Stimulated activated effector memory CD8-positive, alpha-beta T cell treated with anti-CD3 and anti-CD28 coated beads, Interleukin-12 subunit alpha, Interleukin-12 subunit beta, amount 100 ng/mL, for 72 hours (primary cell): Measurements from ENCODE around the gene NR5A1.

Experiments
- ATAC-seq: fragments of 150-1000 bp; cut with Tn5 transposase; 2 replicates; pipeline ENCODE4 v1.10.0; 2021
- DNase-seq, 2 donors: peaks; one replicate each; pipeline ENCODE4 v3.0.0; 2021 to 2022; ENCODE audit warnings: low spot score in 2 of 2
- H3K27ac Mint-ChIP-seq: one replicate; pipeline ENCODE4 v1.8.0; 2022; ENCODE audit warnings: mild to moderate bottlenecking, mixed read lengths
- H3K36me3 Mint-ChIP-seq: one replicate; pipeline ENCODE4 v1.8.0; 2022; ENCODE audit warnings: mild to moderate bottlenecking, mixed read lengths
- H3K4me1 Mint-ChIP-seq: one replicate; pipeline ENCODE4 v1.8.0; 2022; ENCODE audit warnings: mixed read lengths
- H3K4me3 Mint-ChIP-seq: one replicate; pipeline ENCODE4 v1.8.0; 2022; ENCODE audit warnings: mild to moderate bottlenecking, mixed read lengths
- H3K9me3 Mint-ChIP-seq: one replicate; pipeline ENCODE4 v1.8.0; 2022; ENCODE audit warnings: mixed read lengths

Gene NR5A1

DNA sequence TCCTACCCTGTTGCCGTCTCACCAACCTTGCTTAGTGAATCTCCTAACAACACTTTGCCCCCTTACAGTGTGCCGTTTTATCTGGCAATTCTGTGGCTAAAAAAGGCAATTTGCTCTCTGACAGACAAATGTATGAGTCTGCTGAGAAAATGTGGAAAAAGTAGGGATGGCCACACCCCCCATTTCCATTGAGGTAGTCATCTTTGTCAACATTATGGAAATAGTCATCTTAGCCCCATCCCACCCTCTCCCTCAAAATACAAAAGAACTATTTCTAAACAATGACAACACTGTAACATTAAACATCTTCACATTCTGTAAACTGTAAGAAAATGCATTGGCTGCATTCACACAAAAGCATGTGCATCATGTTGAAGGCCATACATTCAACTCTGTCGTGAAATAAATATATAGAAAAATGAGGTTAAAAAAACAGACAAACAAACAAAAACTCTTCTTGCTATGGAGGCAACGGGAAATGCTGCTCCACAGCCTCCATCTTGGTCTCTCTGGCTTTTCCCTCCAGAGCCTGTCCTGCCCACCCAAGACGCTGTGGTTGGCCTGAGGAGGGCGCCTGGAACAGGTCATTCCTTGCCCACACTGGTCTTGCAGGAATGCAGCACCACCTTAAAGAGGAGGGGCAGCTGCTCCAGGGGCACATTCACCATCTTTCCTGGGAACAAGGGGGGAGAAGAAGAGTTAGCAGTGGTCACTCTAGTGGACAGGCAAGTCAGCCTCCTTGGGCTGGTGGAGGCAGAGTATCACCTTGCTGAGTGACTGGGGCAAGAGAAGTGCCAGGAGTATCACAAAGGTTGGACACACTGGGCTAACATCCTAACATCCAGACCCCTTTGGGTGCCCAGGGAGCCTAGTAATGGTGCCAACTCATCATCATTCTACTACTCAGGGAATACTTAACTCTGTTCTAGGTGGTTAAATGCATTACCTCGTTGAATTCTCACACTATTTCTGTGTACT, 15.2 kb upstream of the NR5A1 start:
- H3K9me3 Mint-ChIP-seq, result no peaks in the 10 kb centered on the region
- no peaks in the 10 kb centered on the region for H3K36me3 Mint-ChIP-seq
- no peak overlapping the region for H3K27ac Mint-ChIP-seq
- no peak for ATAC-seq
- H3K4me3 Mint-ChIP-seq, result no peak overlapping the region
- no peaks in the 10 kb centered on the region for H3K4me1 Mint-ChIP-seq
- no peak for DNase-seq

DNA sequence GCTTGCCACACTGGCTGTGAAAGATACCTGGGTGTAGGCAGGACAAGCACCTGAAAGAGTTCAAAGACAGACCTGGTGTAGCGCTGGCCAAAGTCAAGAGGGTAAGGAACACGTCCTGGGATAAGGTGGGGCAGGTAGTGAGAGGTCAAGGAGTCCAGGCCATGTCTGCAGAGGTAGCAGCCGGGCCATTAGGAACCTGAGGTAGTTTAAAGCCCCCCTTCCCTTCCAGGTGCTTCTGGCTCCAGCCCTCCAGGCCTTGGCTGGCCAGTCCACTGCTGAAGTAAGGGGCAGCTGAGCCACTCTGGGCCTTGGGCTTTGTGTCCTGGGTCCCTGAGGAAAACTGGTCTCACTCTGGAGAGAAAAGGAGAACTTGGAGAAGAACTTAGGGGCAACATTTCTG, 13.9 kb upstream of the NR5A1 start:
- ATAC-seq (no peak), DNase-seq (no peak)
- no peak overlapping the region for H3K27ac Mint-ChIP-seq
- H3K4me3 Mint-ChIP-seq, result no peak overlapping the region
- H3K4me1 Mint-ChIP-seq, result no peaks in the 10 kb centered on the region
- H3K9me3 Mint-ChIP-seq, result no peaks in the 10 kb centered on the region
- no peaks in the 10 kb centered on the region for H3K36me3 Mint-ChIP-seq

DNA sequence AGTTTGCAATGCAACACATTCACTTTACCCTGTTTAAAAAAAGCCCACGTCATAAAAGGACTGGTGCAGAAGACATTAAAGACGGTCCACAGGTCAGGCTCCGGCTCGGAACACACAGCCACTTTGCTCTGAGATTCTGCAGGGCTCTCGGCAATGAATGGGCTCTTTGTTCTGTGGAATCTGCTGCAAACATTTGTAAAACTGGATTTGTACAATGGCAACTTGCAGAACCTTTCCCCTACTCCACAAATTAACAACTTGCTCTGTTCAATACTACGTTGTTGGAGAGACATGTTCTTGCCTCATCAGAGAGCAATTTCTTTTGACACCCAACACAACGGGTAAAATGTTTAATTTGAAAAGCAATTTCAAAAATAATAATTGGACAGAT, 13.0 kb upstream of the NR5A1 start:
- H3K4me3 Mint-ChIP-seq, result no peak overlapping the region
- no peak for ATAC-seq
- no peaks in the 10 kb centered on the region for H3K36me3 Mint-ChIP-seq
- DNase-seq, result no peak
- no peak overlapping the region for H3K27ac Mint-ChIP-seq
- no peaks in the 10 kb centered on the region for H3K4me1 Mint-ChIP-seq
- no peaks in the 10 kb centered on the region for H3K9me3 Mint-ChIP-seq

DNA sequence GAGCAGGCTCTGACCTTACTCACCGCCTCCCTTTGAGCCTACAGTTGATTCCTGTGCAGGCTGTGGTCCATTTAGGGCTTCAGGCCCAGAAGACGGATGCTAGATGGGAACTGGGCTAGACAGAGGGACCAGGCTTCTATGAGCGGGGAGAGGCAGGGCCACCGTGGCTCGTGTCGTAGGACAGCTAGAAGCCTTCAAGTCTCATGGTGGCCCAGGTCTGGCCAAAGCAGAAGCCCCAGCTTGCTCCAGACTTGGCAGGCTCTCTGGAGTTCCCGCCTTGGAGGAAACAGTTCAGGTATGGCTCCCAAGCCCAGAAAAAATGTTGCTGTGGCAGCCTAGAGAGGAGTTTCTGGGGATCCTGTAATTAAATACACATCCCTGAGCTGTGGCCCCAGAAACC, 10.9 kb upstream of the NR5A1 start:
- no peak overlapping the region for H3K4me3 Mint-ChIP-seq
- no peaks in the 10 kb centered on the region for H3K4me1 Mint-ChIP-seq
- H3K36me3 Mint-ChIP-seq, result no peaks in the 10 kb centered on the region
- no peak for ATAC-seq
- no peak for DNase-seq
- H3K9me3 Mint-ChIP-seq, result no peaks in the 10 kb centered on the region
- no peak overlapping the region for H3K27ac Mint-ChIP-seq

DNA sequence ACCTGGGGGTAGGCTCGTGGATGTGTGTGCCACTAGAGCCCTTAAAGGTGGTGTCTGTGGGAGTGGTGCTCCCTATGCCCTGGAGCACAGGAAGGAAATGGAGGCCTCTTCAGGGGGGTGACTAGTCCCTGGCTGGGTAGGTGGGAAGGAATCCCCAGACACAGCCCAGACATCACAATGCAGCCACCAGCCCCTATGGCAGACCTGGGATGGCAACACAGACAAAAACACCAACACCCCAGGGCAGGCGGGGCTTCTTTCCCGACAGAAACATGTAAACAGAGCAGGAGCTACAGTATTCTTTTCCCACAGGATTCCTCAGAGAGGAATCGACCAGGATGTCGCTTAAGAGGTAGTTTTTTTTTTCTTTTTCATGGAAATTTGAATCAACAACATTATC, 10.4 kb upstream of the NR5A1 start:
- no peaks in the 10 kb centered on the region for H3K4me1 Mint-ChIP-seq
- H3K27ac Mint-ChIP-seq, result no peak overlapping the region
- H3K9me3 Mint-ChIP-seq, result no peaks in the 10 kb centered on the region

DNA sequence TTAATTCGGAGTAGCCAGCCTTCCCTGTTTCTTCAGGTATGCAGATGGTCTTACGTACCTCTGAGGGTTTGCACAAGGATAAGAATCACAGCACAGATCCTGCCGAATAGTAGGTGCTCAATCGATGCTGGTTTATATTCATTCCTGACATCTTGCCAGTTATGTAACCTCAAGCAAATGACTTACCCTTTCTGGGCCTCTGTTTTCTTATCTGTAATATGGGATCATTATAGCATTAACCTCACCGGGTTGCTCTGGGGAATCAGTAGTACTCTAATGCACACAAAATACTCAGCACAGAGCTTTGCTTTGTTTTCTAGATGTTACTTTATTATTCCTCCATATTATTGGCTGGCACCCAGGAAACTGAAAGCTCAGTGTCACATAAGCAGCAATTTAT, 7.7 kb upstream of the NR5A1 start:
- Mint-ChIP-seq H3K27ac (no peak overlapping the region), H3K4me3 (no peak overlapping the region), H3K4me1 (no peaks in the 10 kb centered on the region), H3K36me3 (no peaks in the 10 kb centered on the region), H3K9me3 (no peaks in the 10 kb centered on the region)
- no peak for ATAC-seq
- DNase-seq, result no peak

More for the DNA sequence above, 10.4 kb upstream of the NR5A1 start:
- H3K4me3 Mint-ChIP-seq, result no peak overlapping the region
- DNase-seq (no peak), ATAC-seq (no peak)
- no peaks in the 10 kb centered on the region for H3K36me3 Mint-ChIP-seq

DNA sequence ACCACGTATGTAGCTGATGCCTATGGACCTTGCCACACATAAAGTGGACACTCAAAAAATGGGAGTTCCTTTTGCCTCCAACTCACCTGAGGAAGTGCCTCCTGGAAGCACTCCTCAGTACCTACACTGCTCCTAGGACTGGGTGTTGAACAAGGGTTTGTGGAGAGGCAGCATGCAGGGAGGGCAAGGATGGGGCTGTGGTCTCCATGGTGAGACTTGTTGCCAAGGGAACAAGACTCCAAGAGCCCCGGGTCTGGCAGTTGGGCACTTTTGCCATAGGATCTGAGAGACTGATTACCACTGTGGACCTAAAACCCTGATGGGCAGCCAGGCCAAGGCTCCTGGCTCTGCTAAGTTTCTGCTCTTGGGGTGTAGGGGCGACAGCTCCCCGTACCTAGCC, 6.9 kb upstream of the NR5A1 start:
- no peak overlapping the region for H3K4me3 Mint-ChIP-seq
- DNase-seq, result no peak
- H3K9me3 Mint-ChIP-seq, result no peaks in the 10 kb centered on the region
- no peak overlapping the region for H3K27ac Mint-ChIP-seq
- no peaks in the 10 kb centered on the region for H3K36me3 Mint-ChIP-seq
- no peaks in the 10 kb centered on the region for H3K4me1 Mint-ChIP-seq
- no peak for ATAC-seq

DNA sequence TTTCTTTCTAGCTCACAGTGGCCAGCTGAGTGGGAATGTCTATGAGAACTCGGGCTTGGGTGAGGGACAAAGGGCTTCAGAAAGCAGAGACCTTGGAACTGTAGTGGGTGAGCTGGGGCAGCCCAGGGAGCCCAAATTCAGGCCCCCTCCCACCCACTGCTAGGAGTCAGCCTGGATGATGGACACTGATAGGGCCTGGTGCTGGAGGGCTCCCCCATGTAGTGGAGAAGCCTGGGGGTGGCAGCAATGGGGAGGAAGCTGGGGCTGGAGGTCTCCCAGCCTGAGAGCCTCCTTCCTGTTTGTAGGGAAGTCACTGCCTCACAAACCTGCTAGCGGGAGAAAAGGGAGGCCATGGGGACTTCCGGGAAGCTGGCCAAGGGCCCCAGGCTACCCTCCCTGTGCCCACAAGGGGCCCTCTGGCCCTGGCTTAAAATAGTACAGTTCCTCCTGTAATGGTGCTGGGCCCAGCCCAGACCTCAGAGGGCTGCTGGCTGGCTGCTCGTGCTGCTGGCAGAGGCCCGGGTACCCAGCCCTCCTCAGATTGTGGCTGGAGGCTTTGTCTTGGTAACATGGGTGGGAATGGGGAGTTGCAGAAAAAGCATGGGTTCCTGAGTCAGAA, 6.3 kb upstream of the NR5A1 start:
- no peaks in the 10 kb centered on the region for H3K36me3 Mint-ChIP-seq
- H3K4me1 Mint-ChIP-seq, result no peaks in the 10 kb centered on the region
- H3K9me3 Mint-ChIP-seq, result no peaks in the 10 kb centered on the region
- DNase-seq (no peak), ATAC-seq (no peak)
- no peak overlapping the region for H3K27ac Mint-ChIP-seq
- no peak overlapping the region for H3K4me3 Mint-ChIP-seq

DNA sequence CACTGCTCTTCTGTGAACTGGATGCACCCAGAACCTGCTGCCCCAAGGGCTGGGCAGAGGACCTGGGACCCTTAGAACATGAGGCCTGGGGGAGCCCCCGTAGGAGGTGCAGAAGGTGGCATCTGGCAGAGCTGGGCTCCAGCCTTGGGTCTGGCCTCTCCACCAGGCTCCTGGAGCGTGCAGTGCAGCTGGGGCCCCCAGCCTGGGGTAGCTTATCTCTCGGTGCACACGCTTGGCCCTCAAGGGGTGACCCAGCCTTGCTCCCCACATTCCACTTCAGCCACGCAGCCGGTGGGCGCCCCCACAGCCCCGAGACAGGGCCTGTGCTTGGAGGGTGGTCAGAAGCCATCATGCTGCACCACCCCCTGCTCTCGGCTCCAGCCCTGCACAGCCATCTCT, 5.6 kb upstream of the NR5A1 start:
- Mint-ChIP-seq H3K4me1 (no peaks in the 10 kb centered on the region), H3K9me3 (no peaks in the 10 kb centered on the region), H3K27ac (no peak overlapping the region), H3K36me3 (no peaks in the 10 kb centered on the region), H3K4me3 (no peak overlapping the region)
- DNase-seq (no peak), ATAC-seq (no peak)

DNA sequence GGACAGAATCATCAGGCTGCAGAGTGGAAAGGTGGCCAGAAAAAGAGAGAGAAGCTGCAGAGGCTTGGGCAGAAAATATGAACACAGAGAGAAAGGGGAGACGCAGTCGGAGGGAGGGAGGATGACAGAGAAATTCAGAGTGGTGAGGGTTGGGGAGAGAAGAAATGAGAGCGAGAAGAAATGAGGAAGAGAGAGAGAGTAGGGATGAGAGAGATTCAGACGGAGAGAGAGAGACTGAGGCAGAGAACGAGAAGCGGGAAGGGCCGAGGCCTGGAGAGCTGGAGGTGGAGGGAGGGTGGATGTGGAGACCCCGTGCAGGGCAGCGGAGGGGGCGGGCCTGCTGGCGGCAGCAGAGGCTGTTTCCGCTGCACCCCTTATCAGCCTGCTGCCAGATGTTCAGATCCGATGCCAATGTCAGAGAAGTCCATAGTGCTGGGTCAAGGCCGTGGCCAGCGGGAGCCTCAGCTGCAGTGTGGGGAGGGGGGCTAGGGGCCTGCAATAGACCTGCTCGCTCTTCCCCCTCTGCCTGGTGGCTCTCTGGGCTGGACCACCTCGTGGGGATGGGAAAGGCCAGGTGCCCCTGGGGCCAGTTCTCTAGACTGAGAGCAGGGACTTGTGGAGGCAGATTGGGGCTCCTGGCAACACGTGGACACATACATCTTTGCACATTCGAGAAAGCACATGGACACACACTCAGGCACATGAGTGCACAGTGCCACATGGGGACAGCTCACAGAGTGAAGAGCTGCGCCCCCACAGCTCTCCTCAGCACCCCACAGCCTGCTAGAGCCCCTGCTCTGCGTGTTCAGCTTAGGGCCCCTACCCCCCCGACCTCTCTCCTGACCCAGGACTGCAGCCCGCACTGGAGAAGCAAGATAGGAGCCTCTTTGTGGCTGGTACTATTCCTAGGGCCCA, 4.9 kb upstream of the NR5A1 start:
- Mint-ChIP-seq H3K9me3 (no peaks in the 10 kb centered on the region), H3K36me3 (no peaks in the 10 kb centered on the region), H3K27ac (no peak overlapping the region), H3K4me1 (no peaks in the 10 kb centered on the region), H3K4me3 (no peak overlapping the region)
- DNase-seq (no peak), ATAC-seq (peak; percentile 14)

DNA sequence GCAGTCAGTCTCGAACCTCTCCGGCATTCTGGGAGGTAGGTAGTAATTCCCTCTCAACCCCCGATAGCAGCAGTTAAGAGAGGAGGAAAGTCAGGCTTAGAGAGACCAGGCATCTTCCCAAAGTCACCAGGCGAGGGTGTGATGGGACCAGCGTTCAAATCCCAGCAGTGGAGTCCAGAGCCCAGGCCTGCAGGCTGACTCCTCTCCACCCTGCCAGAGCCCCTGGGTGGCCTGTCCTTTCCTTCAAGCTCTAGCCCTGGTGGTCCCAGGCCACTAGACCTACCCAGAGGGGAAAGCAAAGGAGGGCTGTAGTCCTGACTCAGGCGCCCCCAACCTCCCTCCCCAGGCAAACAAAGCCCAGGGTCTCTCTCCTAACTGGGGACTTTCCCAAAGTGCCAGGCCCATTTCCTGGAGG, 4.2 kb upstream of the NR5A1 start:
- Mint-ChIP-seq H3K4me3 (no peak overlapping the region), H3K4me1 (no peaks in the 10 kb centered on the region), H3K36me3 (no peaks in the 10 kb centered on the region), H3K9me3 (no peaks in the 10 kb centered on the region), H3K27ac (no peak overlapping the region)
- DNase-seq, result no peak
- ATAC-seq, result no peak

DNA sequence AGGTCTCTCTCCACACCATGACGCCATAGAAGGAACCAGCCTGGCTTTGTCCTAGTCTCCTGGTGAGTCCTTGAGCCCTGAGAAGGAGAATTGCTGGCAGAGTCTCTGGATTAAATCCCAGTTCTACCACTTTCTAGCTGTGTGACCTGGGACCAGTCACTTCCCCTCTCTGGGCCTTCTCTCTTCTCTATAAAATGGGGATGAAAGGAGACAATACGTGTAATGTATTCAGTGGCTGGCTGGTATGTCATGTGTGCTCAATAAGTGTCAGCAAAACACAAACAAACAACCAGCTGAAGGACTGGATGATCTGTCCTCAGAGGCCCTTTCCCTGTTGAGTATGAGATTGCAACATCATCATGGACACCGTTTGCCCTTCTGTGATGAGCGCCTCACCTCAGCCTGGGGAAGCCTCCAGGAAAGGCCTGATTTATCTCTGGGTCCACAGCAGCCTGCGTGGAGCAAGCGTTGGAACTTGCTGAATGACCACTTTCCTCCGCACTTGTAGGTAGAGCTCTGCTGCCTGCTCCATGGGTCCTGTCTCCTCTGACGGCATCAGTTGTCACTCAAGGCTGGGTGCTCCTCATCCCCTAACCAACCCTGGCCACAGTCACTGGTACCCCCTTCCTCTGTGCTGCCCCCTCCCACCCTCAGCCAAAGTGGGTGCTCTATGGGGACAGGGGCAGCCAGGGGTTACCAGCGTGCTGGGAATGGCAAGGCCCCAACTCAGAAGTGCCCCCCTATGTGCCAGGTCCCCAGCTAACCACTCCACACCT, 3.6 kb upstream of the NR5A1 start:
- Mint-ChIP-seq H3K4me3 (no peak overlapping the region), H3K9me3 (no peaks in the 10 kb centered on the region), H3K4me1 (no peaks in the 10 kb centered on the region), H3K36me3 (no peaks in the 10 kb centered on the region), H3K27ac (no peak overlapping the region)
- ATAC-seq (no peak), DNase-seq (no peak)

DNA sequence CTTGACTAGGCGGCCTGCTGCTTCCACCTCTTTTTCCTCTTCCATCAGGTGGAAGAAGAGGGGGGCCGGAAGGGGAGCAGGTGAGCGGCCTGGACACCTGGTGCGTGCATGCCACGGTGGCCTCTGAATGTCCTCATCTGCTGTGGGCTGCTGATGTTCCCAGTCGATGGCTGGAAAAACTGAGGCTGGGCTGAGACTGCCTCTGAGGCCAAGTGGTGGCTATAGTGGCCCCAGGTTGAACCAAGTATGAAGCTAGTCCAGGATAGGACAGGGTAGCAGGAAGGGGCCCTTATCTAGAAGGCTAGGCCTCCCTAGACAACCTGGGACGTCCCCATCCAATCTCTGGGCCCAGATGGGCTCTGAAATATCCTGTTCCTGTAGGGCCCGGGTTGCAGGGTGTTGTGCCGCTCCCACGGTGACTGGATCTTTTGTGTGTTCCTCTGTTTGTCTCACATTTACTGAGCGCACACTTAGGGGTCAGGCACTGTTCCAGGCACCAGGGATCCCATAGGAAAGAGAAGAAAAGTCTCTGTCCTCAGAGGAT, 753 bp upstream of the NR5A1 start:
- no peak for ATAC-seq
- no peak overlapping the region for H3K27ac Mint-ChIP-seq
- DNase-seq, result no peak
- H3K4me1 Mint-ChIP-seq, result peaks cover 8% of the 10 kb centered on the region
- H3K9me3 Mint-ChIP-seq, result no peaks in the 10 kb centered on the region
- H3K4me3 Mint-ChIP-seq, result no peak overlapping the region
- no peaks in the 10 kb centered on the region for H3K36me3 Mint-ChIP-seq

DNA sequence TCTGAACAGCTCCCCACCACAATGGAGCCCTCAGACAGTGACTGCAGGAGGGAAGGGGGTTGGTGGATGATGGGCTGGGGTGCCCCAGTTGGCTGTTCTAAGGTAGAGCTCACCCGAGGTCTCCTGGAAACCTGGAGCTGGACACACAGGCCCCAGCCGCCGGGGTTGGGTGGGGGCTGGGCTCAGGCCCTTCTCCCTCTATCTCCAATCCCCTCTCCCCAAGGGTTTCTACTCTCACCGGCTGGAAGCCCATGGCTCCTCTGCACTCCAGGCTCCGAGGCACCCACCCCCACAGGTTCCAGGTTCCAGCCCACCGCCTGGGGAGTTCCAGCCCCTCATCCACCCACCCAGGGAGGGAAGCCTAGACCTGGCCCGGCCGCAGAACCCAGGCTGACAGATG, 766 bp downstream of the NR5A1 start:
- peaks cover 8% of the 10 kb centered on the region for H3K4me1 Mint-ChIP-seq
- no peaks in the 10 kb centered on the region for H3K9me3 Mint-ChIP-seq
- no peak overlapping the region for H3K27ac Mint-ChIP-seq
- no peaks in the 10 kb centered on the region for H3K36me3 Mint-ChIP-seq
- ATAC-seq (no peak), DNase-seq (no peak)
- no peak overlapping the region for H3K4me3 Mint-ChIP-seq
